ENCODE data around the gene WDR91.
"Not testable (repeated sequence)": the region's sequence is repeated elsewhere in the genome, so short reads cannot be mapped to it uniquely, and the experiment has no call there.

- TF ChIP-seq EZH2 (IDR thresholded peaks at IDR 0.05; ENCODE audit: borderline replicate concordance, low read depth, low read length, severe bottlenecking); CTCF (IDR thresholded peaks at IDR 0.05; ENCODE audit: borderline replicate concordance, extremely low read depth, low read length, poor library complexity, severe bottlenecking): not testable (repeated sequence)
Observed at GRCh38 chr7:135170998-135171481, 40.3 kb downstream of the WDR91 start.
